Fibroblast of skin of scalp (primary cell): ENCODE data around the gene KCNT1.

Experiments
- DNase-seq: peaks from one replicate; pipeline ENCODE4 v3.0.0-alpha.2; 2013

Gene KCNT1

GRCh38 chr9:135747311-135747710 lies 45.3 kb downstream of the KCNT1 start:
- no peak for DNase-seq

DNA sequence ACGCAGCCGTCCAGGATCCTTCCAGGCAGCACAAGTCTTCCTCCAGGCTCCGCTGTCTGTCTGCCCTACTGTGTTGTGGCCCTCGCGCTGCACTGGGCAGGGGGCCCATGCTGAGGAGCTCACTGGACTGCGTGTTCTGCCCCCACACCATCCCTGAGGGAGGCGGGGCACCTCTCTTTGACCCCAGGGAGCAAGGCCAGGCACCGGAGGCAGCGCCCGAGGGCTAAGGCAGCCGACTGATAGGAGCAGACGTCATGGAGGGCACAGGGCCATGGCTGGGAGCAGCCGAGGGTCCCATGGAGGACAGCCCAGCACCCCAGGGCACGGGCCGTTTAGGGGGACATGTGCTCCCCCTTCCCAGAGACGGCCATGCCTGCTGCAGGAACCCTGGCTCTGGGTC lies 46.7 kb downstream of the KCNT1 start:
- no peak for DNase-seq

- no peak for DNase-seq
Observed at GRCh38 chr9:135749171-135750045, 47.4 kb downstream of the KCNT1 start.

GRCh38 chr9:135750786-135751185 lies 48.8 kb downstream of the KCNT1 start:
- no peak for DNase-seq

DNA sequence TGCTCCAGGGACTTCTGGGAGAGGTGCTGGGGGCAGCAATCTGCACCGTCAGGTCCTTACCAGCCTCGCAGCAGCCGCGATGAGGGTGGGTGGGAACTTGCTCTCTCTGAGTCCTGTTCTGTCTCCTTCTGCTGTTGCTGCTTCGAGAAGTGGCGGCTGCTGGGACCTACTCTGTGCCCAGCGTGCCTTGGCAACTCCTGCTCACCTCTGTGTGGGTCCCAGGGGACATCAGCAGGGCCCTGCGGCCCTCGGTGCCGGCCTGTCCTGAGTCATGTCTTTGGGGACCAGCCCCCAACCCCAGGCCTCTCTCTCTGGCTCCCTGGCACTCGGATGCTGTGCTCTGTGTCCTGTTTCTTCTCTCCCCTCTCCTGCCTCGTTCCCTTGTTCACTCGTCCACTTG lies 49.5 kb downstream of the KCNT1 start:
- DNase-seq, result no peak

DNA sequence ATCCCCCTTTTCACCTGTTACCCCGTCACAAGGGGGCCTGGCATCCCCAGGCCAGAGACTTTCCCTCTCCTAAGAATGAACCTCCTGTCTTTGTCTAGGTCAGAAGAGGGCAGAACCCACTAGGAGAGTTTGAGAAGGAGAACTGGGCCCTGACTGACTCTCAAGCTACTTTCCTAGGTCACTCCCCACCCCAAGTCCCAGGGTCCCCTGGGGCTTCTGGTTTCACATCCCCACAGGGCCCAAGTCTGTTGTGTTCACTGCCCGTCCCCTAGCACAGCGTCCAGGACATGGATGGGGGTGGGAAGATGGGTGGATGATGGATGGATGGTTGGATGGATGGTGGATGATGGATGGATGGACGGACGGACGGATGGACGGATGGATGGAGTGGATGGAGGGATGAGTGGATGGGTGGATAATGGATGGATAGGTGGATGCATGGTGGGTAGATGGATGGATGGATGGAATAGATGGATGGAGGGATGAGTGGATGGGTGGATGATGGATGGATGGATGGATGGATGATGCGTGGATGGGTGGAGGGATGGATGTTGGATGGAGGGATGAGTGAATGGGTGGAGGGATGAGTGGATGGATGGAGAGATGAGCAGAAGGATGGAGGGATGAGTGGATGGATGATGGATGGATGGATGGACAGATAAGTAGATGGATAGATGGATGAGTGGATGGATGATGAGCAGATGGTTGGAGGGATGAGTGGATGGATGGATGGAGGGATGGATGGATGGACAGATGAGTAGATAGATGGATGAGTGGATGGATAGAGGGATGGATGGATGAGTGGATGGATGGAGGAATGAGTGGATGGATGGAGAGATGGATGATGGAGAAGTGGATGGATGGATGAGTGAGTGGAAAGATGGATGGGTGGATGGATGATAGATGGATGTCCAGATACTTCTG lies 50.6 kb downstream of the KCNT1 start:
- no peak for DNase-seq

DNA sequence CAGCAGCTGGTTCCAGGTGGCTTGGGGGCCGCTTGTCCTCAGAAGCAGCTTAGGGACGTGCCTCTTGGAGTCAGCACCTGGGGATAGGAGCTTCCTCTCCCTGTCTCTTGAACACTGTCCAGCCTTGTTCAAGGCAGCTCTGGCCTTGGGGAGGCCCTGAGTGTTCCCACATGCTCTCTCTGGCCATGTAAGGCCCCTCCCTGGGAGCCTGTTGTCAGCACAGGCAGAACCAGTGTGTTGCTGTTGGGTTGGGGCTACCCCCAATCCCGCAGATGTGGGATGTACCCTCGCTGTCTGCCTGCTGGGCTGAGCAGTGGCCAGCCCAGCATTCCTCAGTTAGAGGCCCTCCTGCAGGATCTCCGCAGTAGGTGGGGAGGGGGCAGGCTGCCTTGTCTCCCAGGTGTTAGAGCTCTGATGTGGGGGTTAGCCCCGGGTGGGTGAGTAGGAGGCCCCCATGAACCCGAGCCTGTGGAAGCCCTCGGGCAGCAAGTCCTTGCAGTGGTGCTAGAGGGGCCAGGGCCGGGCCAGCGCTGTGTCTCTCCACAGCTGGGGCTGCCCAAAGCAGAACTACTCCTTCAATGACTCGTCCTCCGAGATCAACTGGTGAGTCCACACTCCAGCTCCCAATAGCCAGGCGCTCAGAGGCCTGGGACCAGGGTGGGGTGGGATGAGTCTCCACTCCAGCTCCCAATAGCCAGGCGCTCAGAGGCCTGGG lies 51.6 kb downstream of the KCNT1 start:
- DNase-seq, result no peak

GRCh38 chr9:135756576-135756975 lies 54.6 kb downstream of the KCNT1 start:
- DNase-seq, result no peak

DNA sequence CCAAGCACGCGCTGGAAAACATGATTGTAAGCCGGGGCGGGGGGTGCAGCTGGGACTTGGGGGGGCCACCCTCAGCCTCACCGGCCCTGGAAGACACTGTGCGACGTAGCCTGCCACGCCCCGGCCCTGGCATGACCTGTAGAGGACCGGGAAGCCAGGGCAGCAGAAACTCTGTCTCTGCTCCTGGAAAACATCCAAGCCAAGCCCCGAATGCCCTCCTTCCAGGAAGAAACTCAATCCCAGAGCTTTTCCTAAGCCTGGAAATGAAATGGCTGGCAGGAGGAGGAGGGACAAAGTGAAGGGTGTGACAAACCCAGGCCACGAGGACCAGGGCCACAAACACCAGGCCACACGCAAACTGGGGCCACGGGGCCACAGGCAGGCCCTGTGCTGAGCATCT lies 55.4 kb downstream of the KCNT1 start:
- no peak for DNase-seq

GRCh38 chr9:135758056-135758455 lies 56.1 kb downstream of the KCNT1 start:
- DNase-seq, result no peak

- DNase-seq, result no peak
Observed at GRCh38 chr9:135758870-135759269, 56.9 kb downstream of the KCNT1 start.

DNA sequence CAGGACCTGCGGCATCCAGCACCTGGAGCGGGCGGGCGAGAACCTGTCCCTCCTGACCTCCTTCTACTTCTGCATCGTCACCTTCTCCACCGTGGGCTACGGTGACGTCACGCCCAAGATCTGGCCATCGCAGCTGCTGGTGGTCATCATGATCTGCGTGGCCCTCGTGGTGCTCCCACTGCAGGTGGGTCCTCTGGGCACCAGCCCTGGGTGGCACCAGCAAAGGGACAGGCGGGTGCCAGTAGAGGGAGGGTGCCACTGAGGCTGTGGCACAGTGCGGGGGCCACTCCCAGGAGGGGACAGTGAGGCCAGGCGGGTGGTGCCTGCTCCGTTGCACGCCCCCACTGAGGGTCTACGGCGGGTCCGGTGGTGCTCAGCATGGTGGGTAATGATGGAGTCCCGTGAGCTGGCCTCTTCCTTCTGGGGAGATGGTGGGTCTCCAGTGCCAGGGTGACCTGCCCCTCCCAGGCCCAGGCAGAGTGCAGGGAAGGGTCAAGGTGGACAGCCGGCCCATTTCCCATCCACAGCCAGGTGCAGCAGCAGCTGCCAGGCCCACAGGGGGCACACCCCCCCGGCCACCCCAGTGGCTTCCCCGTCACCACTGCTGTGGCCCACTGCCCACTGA lies 57.8 kb downstream of the KCNT1 start:
- no peak for DNase-seq

DNA sequence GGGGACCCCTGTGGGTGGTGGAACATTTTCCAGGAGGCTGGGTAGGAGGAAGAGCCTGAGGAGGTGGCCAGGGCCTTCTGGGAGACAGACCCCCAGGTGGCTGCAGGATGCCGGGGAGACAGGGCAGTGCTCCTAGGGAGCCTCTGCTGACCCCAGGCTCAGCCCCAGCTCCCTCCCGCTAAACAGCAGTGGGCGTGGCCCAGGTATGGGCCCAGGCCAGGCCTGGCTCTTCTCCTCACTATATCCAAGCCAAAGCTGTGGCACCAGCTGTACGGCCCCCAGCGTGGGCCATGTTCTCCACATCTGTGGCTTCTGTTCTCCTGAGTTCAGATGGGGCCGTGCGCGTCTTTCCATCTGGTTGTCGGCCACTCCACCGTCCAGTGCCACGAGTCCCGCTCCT lies 58.5 kb downstream of the KCNT1 start:
- no peak for DNase-seq

GRCh38 chr9:135761150-135761844 lies 59.3 kb downstream of the KCNT1 start:
- no peak for DNase-seq

DNA sequence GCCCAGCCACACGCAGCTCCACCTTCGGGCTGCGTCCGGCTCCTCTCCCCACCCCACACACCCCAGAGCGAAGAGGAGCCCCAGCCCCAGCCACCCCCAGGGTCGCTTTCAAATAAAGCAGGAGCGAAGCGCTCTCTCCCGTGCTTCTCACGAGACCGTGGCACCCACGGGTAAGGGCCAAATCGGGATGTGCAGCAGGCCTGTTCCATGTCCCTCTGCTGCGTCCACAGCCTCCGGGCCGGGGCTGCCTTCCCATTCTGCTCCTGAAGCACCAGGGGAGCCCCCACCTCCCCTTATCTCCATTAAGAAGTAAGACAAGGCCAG lies 59.8 kb downstream of the KCNT1 start:
- DNase-seq, result no peak

GRCh38 chr9:135762921-135763320 lies 60.9 kb downstream of the KCNT1 start:
- DNase-seq, result no peak

DNA sequence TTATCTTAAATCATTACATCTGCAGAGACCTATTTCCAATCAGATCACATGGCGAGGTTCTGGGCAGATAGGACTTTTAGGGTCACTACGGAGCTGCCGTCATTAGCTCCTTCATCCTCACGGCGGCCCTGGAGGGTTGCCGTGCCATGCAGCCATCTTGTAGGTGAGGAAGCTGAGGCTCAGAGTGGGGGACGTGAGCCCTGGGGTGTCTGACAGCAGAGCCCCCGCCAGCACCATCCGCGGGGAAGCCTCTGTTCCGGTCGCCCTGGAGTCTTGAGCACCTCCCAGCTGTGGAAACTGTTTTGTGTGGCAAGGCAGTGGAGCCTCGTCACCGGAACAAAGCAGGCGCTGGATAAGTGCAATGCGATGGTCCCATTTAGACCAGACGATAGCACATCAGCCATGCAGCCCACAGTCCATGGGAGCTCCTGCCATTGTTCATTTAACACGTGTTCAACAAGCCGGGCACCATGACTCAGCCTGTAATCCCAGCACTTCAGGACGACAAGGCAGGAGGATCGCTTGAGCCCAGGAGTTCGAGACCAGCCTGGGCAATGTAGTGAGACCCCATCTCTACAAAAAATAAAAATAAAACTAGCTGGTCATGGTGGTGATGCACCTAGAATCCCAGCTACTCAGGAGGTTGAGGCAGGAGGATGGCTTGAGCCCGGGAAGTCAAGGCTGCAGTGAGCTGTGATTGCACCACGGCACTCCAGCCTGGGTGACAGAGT lies 61.9 kb downstream of the KCNT1 start:
- no peak for DNase-seq

- DNase-seq, result no peak
Observed at GRCh38 chr9:135764731-135765130, 62.7 kb downstream of the KCNT1 start.

DNA sequence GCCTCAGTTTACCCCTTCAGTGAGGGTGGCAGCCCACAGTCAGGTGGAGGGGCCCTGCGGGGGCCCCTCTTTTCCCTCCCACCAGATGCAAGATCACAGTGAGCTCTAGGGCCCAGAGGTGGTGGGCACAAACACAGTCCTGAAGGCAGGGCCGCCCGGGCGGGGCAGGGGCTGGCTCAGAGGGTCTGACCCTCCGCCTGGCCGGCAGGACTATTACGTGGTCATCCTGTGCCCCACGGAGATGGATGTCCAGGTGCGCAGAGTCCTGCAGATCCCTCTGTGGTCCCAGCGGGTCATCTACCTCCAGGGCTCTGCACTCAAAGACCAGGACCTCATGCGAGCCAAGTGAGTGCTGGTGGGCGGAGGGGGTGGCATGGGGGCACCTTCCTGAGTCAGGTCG lies 63.4 kb downstream of the KCNT1 start:
- DNase-seq, result no peak

DNA sequence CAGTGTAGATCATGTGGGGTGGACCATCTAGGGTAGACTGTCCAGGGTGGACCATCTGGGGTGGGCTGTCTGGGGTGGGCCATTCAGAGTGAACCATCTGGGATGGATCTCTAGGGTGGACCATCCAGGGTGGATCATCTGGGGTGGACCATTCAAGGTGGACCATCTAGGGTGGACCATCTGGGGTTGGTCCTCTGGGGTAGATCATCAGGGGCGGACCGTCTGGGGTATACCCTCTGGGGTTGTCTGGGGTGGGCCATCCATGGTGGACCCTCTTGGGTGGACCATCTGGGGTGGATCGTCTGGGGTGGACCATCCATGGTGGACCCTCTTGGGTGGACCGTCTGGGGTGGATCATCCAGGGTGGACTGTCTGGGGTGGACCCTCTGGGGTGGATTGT lies 64.3 kb downstream of the KCNT1 start:
- DNase-seq, result peak; percentile 2

DNA sequence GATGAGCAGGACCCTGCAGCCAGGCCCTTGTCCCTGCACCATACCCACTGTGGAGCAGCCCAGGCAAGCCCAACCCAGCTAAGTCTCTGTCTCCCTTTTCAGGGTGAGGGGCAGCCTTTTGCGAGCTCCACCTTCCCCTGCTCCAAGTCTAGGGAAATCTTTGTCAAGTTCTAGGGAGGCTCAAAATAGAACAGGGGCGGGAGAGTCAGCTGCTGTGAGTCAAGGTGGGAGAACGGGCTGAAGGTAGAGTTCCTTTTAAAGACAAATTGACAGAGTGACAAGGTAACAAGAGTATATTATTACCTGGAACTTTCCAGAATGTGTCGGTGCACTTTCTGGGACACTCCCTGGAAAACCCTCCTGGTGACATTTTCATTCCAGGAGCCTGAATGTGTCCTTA lies 64.7 kb downstream of the KCNT1 start:
- DNase-seq, result no peak
